Bronchial epithelial cell (primary cell): ENCODE measurements around the gene KRT5. TPM values are rescaled to one million over a fixed set of nuclear protein-coding genes. Genes with fewer than 3 reads are reported as not detected.

ENCODE experiments used
- DNase-seq: peaks from one replicate; pipeline ENCODE4 v3.0.0-alpha.2; 2010; ENCODE audit warnings: low read depth
- FAIRE-seq: peaks from 2 replicates; lab custom pipeline; 2011; peaks lifted over from hg19 to GRCh38; lab: Jason Lieb, UNC
- H3K27me3 ChIP-seq: 2 replicates; pipeline ENCODE4 v1.5.1; 2011; ENCODE audit warnings: low read length; ENCODE audit not compliant: control insufficient read depth, insufficient read depth
- H3K36me3 ChIP-seq: 2 replicates; pipeline ENCODE4 v1.5.1; 2011; ENCODE audit warnings: low read length; ENCODE audit not compliant: control insufficient read depth, insufficient read depth
- H3K4me3 ChIP-seq: 2 replicates; pipeline ENCODE4 v1.5.1; 2011; ENCODE audit warnings: mild to moderate bottlenecking, low read depth, low read length, control low read depth
- total RNA-seq: library from RNA; depleted of rRNA; stranded (reverse); fragments of >200 nt; gene quantifications from 2 replicates; pipeline ENCODE4 v1.2.1, GENCODE V29; 2014
- TF ChIP-seq, protein P1 (sequence below): IDR thresholded peaks from 2 replicates; pipeline ENCODE4 v1.5.1; 2011; ENCODE audit warnings: mild to moderate bottlenecking, moderate library complexity, low read length, control low read depth, inconsistent platforms; ENCODE audit not compliant: insufficient read depth, severe bottlenecking

Gene KRT5
- total RNA-seq, 1 donor from 2014 or later = 6,770 TPM

DNA sequence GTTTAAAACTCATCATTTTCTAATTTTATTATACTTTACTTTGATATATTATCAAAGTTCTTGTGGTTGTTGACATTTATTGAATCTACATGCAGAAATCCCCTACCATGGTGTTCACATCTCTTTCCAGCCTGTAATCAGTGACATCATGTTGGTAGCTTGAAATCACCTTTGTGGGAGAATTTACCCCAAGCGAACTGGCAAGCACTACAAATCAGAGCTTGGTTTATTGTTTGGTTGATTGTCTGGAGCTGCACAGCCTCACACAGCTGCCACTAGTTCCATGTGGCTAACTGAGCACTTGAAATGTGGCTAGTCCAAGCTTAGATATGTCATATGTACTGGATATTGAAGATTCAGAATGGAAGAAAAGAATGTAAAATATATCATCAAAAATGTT, 15.4 kb upstream of the KRT5 start:
- no peaks in the 10 kb centered on the region for H3K36me3 ChIP-seq
- no peak overlapping the region for H3K4me3 ChIP-seq
- H3K27me3 ChIP-seq = no peaks in the 10 kb centered on the region
- TF ChIP-seq, protein P1, sequence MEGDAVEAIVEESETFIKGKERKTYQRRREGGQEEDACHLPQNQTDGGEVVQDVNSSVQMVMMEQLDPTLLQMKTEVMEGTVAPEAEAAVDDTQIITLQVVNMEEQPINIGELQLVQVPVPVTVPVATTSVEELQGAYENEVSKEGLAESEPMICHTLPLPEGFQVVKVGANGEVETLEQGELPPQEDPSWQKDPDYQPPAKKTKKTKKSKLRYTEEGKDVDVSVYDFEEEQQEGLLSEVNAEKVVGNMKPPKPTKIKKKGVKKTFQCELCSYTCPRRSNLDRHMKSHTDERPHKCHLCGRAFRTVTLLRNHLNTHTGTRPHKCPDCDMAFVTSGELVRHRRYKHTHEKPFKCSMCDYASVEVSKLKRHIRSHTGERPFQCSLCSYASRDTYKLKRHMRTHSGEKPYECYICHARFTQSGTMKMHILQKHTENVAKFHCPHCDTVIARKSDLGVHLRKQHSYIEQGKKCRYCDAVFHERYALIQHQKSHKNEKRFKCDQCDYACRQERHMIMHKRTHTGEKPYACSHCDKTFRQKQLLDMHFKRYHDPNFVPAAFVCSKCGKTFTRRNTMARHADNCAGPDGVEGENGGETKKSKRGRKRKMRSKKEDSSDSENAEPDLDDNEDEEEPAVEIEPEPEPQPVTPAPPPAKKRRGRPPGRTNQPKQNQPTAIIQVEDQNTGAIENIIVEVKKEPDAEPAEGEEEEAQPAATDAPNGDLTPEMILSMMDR = no peak
- FAIRE-seq = no peak
- DNase-seq = no peak

DNA sequence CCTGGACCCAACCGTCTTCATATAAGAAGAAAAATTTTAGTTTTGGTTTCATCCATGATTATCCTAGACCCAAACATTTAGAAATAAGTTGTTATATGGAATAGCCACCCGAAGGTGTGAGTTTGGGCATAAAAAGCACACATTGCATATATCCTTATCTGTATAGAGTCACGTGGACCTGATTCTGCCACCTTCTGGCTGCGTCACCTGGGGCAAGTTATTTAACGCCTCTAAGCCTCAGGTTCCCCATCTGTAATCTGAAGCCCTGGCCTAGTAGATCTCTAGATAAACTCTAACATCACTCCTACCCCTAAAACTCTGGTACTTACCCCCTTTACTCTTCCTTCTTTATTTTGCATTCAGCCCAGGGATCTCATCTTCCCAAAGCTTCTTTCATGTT, 14.3 kb upstream of the KRT5 start:
- DNase-seq = peak; percentile 17
- no peaks in the 10 kb centered on the region for H3K27me3 ChIP-seq
- no peaks in the 10 kb centered on the region for H3K36me3 ChIP-seq
- TF ChIP-seq, protein P1 = peak; percentile 31
- no peak for FAIRE-seq
- H3K4me3 ChIP-seq = no peak overlapping the region

DNA sequence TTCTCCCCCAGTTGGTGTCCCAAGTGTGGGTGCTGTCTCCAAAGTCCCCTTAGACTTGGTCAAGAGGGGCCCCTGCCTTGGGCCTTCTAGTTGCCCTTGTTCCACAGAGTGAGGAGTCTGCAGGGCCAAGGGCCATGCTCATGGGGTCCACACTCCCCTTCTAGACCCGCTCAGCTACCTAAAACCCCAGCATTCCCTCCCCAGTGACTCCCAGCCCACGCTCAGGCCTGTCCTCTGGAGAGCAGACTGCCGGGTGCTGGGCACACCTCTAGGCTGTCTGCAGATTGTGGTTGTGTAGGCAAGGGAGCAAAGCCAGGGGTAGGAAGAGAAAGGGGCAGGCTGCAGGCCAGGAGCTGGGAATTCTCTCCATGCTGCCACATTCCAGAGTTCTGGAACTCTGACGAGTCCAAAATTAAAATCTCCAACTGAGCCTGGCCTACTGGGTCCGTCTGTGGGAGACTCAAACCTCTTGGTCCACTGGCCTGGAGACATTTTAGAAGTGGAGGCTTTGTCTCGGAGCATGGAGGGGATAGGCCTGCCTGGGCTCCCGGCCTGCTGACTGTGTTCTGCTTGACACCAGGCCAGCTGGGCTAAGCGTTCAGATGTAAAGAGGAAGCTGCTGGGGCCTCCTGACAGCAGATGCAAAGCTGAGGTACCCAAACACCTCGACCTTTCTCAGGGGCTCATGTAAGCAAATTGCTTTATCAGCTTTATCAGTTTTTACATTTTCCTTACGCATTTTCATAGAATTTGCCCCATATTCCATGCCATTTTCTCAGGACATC, 13.7 kb upstream of the KRT5 start:
- no peak for FAIRE-seq
- no peaks in the 10 kb centered on the region for H3K36me3 ChIP-seq

DNA sequence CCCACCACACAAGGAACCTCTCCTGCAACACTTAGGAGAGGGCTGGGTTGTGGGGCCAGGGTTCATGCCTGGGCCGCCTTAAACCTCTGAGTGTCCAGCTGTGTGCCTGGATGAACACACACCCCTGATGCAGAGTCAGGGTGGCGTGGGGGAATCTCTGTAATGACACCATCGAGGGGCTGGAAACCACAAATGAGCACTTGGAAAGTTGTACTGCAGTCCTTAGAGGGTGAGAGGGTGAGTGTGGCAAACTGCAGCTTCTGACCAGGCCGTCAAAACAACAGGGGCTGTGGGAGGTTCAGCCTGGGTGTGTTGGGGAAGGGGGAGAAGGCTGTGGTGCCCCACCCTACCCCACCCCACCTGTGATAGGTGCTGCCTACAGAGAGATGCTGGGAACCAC, 12.4 kb upstream of the KRT5 start:
- DNase-seq (no peak), FAIRE-seq (peak; percentile 13)
- TF ChIP-seq, protein P1 = no peak
- Histone ChIP-seq H3K36me3 (no peaks in the 10 kb centered on the region), H3K27me3 (no peaks in the 10 kb centered on the region), H3K4me3 (no peak overlapping the region)

More for the DNA sequence above, 13.7 kb upstream of the KRT5 start:
- Histone ChIP-seq H3K27me3 (no peaks in the 10 kb centered on the region), H3K4me3 (no peak overlapping the region)
- TF ChIP-seq, protein P1 = no peak
- DNase-seq = no peak

DNA sequence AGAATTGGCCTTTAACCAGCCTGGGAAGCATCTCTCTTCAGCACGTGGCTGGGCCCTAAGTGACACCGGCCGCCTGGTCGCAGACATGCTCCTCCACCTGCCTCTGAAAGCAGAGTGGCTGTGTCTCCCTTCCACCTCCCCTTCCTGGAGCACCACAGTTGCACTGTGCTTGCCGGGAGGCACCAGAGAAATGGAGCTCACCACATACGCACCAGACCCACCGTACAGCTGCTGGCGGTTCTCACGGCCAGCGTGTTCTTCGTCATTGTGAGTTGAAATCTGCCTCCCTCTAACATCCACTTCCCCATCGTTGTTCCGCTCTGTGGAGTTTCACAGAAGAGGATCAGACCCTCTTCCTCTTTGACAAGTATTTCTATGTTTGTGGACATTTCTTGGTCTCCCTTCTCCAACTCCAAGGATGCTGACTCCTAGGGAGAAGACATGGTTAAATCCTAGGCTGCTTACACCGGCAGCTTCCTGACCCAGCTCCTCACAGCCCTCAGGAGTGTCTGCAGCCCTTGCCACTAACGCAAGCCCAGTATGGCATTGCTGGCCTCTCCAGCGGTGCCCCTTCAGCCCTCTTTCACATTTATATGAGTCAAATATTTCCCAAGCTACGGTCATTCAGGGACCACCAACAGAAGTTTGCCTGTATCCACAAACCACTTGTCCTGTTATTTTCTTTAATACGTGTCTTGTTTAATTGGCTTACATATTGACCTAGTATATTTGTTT, 11.5 kb upstream of the KRT5 start:
- Histone ChIP-seq H3K4me3 (no peak overlapping the region), H3K36me3 (no peaks in the 10 kb centered on the region), H3K27me3 (no peaks in the 10 kb centered on the region)
- DNase-seq (no peak), FAIRE-seq (no peak)
- TF ChIP-seq, protein P1 = no peak
